ENCODE data around the gene AVEN. TPM values are rescaled to one million over a fixed set of nuclear protein-coding genes. Genes with fewer than 3 reads are reported as not detected.
"Not testable (repeated sequence)": the region's sequence is repeated elsewhere in the genome, so short reads cannot be mapped to it uniquely, and the experiment has no call there.

AVEN gene
- polyA plus RNA-seq, 2 donors = 8.2 to 11.1 TPM

DNA sequence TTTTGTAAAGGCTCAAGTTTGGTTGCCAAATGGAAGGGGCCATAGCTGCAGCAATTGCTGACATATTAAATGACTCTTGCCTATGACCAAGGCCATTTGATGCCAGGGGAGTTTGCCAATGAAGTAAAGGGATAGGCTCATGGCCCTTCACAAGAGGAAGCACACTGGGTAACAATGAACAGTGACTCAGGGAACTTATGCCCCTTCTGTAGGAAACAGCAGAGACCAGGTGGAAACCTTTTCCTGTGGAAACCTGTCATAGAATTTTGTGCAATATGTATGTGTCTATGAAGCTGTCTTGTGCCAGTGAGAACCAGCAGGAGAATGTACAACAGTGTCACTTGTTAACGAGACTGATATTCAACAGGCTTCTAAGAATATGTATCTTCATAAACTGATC is 25.4 kb upstream of the AVEN start:
- Histone ChIP-seq H3K9me3 (ENCODE audit: control insufficient read depth in 2 of 2, insufficient read depth in 1 of 2, low read depth in 1 of 2, low read length in 1 of 2) (no peaks in the 10 kb centered on the region), H3K4me1 (ENCODE audit: control insufficient read depth in 2 of 2, insufficient read depth in 2 of 2, low read length in 1 of 2) (no peaks in the 10 kb centered on the region), H3K27me3 (ENCODE audit: control insufficient read depth in 1 of 2, insufficient read depth in 2 of 2, low read length in 2 of 2) (no peaks in the 10 kb centered on the region), H3K36me3 (ENCODE audit: control insufficient read depth in 2 of 2, insufficient read depth in 2 of 2, low read length in 1 of 2) (no peaks in the 10 kb centered on the region), H3K4me3 (ENCODE audit: low read depth in 1 of 2, low read length in 2 of 2) (no peak overlapping the region), H3K27ac (ENCODE audit: low read depth in 2 of 2, low read length in 1 of 2) (no peak overlapping the region)
- 0% methylated on average over 1 of the region's 1 CpG for WGBS, 2 donors

DNA sequence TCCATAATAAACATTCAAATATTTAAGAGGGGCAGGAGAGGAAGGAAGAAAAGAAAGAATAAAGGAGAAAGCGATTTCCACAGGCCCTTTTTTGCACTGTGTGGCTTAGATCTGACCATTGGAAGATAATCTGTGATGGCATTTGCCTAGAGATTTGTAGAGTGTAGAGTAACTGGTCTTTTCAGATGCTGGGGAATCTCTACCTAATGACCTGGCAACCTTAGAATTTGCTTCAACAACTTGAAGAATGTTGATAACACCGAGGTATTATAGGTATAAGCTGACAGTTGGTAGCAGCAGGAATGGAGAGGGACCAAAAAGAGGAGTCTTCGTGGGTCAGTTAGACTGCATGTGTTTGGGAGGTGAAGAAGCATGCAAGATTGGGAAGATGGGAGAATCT is 20.9 kb upstream of the AVEN start:
- Histone ChIP-seq H3K4me3 (ENCODE audit: low read depth in 1 of 2, low read length in 2 of 2) (no peak overlapping the region), H3K36me3 (ENCODE audit: control insufficient read depth in 2 of 2, insufficient read depth in 2 of 2, low read length in 1 of 2) (no peaks in the 10 kb centered on the region), H3K27me3 (ENCODE audit: control insufficient read depth in 1 of 2, insufficient read depth in 2 of 2, low read length in 2 of 2) (no peaks in the 10 kb centered on the region), H3K9me3 (ENCODE audit: control insufficient read depth in 2 of 2, insufficient read depth in 1 of 2, low read depth in 1 of 2, low read length in 1 of 2) (no peaks in the 10 kb centered on the region), H3K27ac (ENCODE audit: low read depth in 2 of 2, low read length in 1 of 2) (no peak overlapping the region), H3K4me1 (ENCODE audit: control insufficient read depth in 2 of 2, insufficient read depth in 2 of 2, low read length in 1 of 2) (no peaks in the 10 kb centered on the region)
- 71 to 73% methylated on average over 3 of the region's 3 CpGs for WGBS, 2 donors

DNA sequence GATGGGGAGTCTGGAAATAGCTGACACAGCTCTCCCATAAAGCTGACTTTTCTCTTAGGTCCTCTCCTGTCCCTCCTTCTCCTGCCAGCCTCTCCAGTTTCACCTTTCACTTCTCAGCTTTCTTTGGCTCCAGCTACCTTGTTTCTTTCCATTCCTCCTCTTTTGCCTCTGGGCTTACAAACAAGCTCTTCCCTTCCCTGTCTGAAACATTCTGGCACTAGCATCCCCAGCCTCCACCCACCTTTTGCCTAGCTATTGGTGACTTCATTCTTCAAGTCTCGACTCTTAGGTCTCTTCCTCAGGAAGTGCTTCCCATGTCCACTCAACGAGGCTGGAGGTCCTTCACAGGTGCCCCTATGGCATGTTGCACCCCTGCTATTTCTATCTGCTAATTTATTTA is 20.5 kb upstream of the AVEN start:
- no peaks in the 10 kb centered on the region for H3K4me1 ChIP-seq (ENCODE audit: control insufficient read depth in 2 of 2, insufficient read depth in 2 of 2, low read length in 1 of 2)
- no peak overlapping the region for H3K4me3 ChIP-seq (ENCODE audit: low read depth in 1 of 2, low read length in 2 of 2)
- H3K9me3 ChIP-seq (ENCODE audit: control insufficient read depth in 2 of 2, insufficient read depth in 1 of 2, low read depth in 1 of 2, low read length in 1 of 2) = no peaks in the 10 kb centered on the region
- WGBS, 2 donors = 28 to 30% methylated on average over 2 of the region's 2 CpGs
- H3K27ac ChIP-seq (ENCODE audit: low read depth in 2 of 2, low read length in 1 of 2) = no peak overlapping the region
- H3K36me3 ChIP-seq (ENCODE audit: control insufficient read depth in 2 of 2, insufficient read depth in 2 of 2, low read length in 1 of 2) = no peaks in the 10 kb centered on the region
- H3K27me3 ChIP-seq (ENCODE audit: control insufficient read depth in 1 of 2, insufficient read depth in 2 of 2, low read length in 2 of 2) = no peaks in the 10 kb centered on the region

GRCh38 chr15:34056911-34057310 is 17.9 kb upstream of the AVEN start:
- H3K4me3 ChIP-seq (ENCODE audit: low read depth in 1 of 2, low read length in 2 of 2) = no peak overlapping the region
- H3K36me3 ChIP-seq (ENCODE audit: control insufficient read depth in 2 of 2, insufficient read depth in 2 of 2, low read length in 1 of 2) = no peaks in the 10 kb centered on the region
- H3K27ac ChIP-seq (ENCODE audit: low read depth in 2 of 2, low read length in 1 of 2) = no peak overlapping the region
- H3K27me3 ChIP-seq (ENCODE audit: control insufficient read depth in 1 of 2, insufficient read depth in 2 of 2, low read length in 2 of 2) = no peaks in the 10 kb centered on the region
- H3K4me1 ChIP-seq (ENCODE audit: control insufficient read depth in 2 of 2, insufficient read depth in 2 of 2, low read length in 1 of 2) = no peaks in the 10 kb centered on the region
- no peaks in the 10 kb centered on the region for H3K9me3 ChIP-seq (ENCODE audit: control insufficient read depth in 2 of 2, insufficient read depth in 1 of 2, low read depth in 1 of 2, low read length in 1 of 2)
- WGBS, 2 donors = 83 to 88% methylated on average over 5 of the region's 5 CpGs

GRCh38 chr15:34055868-34056595 is 17.0 kb upstream of the AVEN start:
- Histone ChIP-seq H3K9me3 (ENCODE audit: control insufficient read depth in 2 of 2, insufficient read depth in 1 of 2, low read depth in 1 of 2, low read length in 1 of 2) (no peaks in the 10 kb centered on the region), H3K27me3 (ENCODE audit: control insufficient read depth in 1 of 2, insufficient read depth in 2 of 2, low read length in 2 of 2) (no peaks in the 10 kb centered on the region), H3K36me3 (ENCODE audit: control insufficient read depth in 2 of 2, insufficient read depth in 2 of 2, low read length in 1 of 2) (no peaks in the 10 kb centered on the region), H3K4me1 (ENCODE audit: control insufficient read depth in 2 of 2, insufficient read depth in 2 of 2, low read length in 1 of 2) (no peaks in the 10 kb centered on the region), H3K4me3 (ENCODE audit: low read depth in 1 of 2, low read length in 2 of 2) (no peak overlapping the region), H3K27ac (ENCODE audit: low read depth in 2 of 2, low read length in 1 of 2) (no peak overlapping the region)
- 61 to 62% methylated on average over 3 of the region's 3 CpGs for WGBS, 2 donors

- H3K4me1 ChIP-seq (ENCODE audit: control insufficient read depth in 2 of 2, insufficient read depth in 2 of 2, low read length in 1 of 2) = no peaks in the 10 kb centered on the region
- no peak overlapping the region for H3K4me3 ChIP-seq (ENCODE audit: low read depth in 1 of 2, low read length in 2 of 2)
- H3K27ac ChIP-seq (ENCODE audit: low read depth in 2 of 2, low read length in 1 of 2) = no peak overlapping the region
- no peaks in the 10 kb centered on the region for H3K36me3 ChIP-seq (ENCODE audit: control insufficient read depth in 2 of 2, insufficient read depth in 2 of 2, low read length in 1 of 2)
- no peaks in the 10 kb centered on the region for H3K27me3 ChIP-seq (ENCODE audit: control insufficient read depth in 1 of 2, insufficient read depth in 2 of 2, low read length in 2 of 2)
- no peaks in the 10 kb centered on the region for H3K9me3 ChIP-seq (ENCODE audit: control insufficient read depth in 2 of 2, insufficient read depth in 1 of 2, low read depth in 1 of 2, low read length in 1 of 2)
- WGBS, 2 donors = 94 to 97% methylated on average over 3 of the region's 3 CpGs
Observed at GRCh38 chr15:34054081-34054707, 15.2 kb upstream of the AVEN start.

- H3K27ac ChIP-seq (ENCODE audit: low read depth in 2 of 2, low read length in 1 of 2); H3K9me3 ChIP-seq (ENCODE audit: control insufficient read depth in 2 of 2, insufficient read depth in 1 of 2, low read depth in 1 of 2, low read length in 1 of 2); H3K4me3 ChIP-seq (ENCODE audit: low read depth in 1 of 2, low read length in 2 of 2); H3K4me1 ChIP-seq (ENCODE audit: control insufficient read depth in 2 of 2, insufficient read depth in 2 of 2, low read length in 1 of 2); H3K36me3 ChIP-seq (ENCODE audit: control insufficient read depth in 2 of 2, insufficient read depth in 2 of 2, low read length in 1 of 2); H3K27me3 ChIP-seq (ENCODE audit: control insufficient read depth in 1 of 2, insufficient read depth in 2 of 2, low read length in 2 of 2): not testable (repeated sequence)
- 79 to 92% methylated on average over 1 of the region's 1 CpG for WGBS, 2 donors
Observed at GRCh38 chr15:34050385-34050784, 11.4 kb upstream of the AVEN start.

DNA sequence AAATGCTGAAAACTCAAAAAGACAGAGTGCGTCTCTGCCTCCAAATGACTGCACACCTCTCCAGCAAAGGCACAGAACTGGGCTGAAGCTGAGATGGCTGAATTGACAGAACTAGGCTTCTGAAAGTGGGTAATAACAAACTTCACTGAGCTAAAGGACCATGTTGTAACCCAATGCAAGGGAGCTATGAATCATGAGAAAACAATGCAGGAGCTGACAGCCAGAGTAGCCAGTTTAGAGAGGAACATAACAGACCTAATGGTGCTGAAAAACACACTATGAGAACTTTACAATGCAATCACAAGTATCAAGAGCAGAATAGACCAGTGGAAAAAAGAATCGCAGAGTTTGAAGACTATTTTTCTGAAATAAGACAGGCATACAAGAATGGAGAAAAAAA is 10.1 kb upstream of the AVEN start:
- H3K27ac ChIP-seq (ENCODE audit: low read depth in 2 of 2, low read length in 1 of 2) = no peak overlapping the region
- no peaks in the 10 kb centered on the region for H3K4me1 ChIP-seq (ENCODE audit: control insufficient read depth in 2 of 2, insufficient read depth in 2 of 2, low read length in 1 of 2)
- H3K36me3 ChIP-seq (ENCODE audit: control insufficient read depth in 2 of 2, insufficient read depth in 2 of 2, low read length in 1 of 2) = no peaks in the 10 kb centered on the region
- no peak overlapping the region for H3K4me3 ChIP-seq (ENCODE audit: low read depth in 1 of 2, low read length in 2 of 2)
- whole genome bisulfite sequencing, 2 donors = 94 to 97% methylated on average over 2 of the region's 2 CpGs
- H3K9me3 ChIP-seq (ENCODE audit: control insufficient read depth in 2 of 2, insufficient read depth in 1 of 2, low read depth in 1 of 2, low read length in 1 of 2) = no peaks in the 10 kb centered on the region
- H3K27me3 ChIP-seq (ENCODE audit: control insufficient read depth in 1 of 2, insufficient read depth in 2 of 2, low read length in 2 of 2) = no peaks in the 10 kb centered on the region

GRCh38 chr15:34047893-34048775 is 9.1 kb upstream of the AVEN start:
- Histone ChIP-seq H3K4me1 (ENCODE audit: control insufficient read depth in 2 of 2, insufficient read depth in 2 of 2, low read length in 1 of 2) (no peaks in the 10 kb centered on the region), H3K27me3 (ENCODE audit: control insufficient read depth in 1 of 2, insufficient read depth in 2 of 2, low read length in 2 of 2) (no peaks in the 10 kb centered on the region), H3K9me3 (ENCODE audit: control insufficient read depth in 2 of 2, insufficient read depth in 1 of 2, low read depth in 1 of 2, low read length in 1 of 2) (no peaks in the 10 kb centered on the region), H3K36me3 (ENCODE audit: control insufficient read depth in 2 of 2, insufficient read depth in 2 of 2, low read length in 1 of 2) (no peaks in the 10 kb centered on the region), H3K4me3 (ENCODE audit: low read depth in 1 of 2, low read length in 2 of 2) (no peak overlapping the region), H3K27ac (ENCODE audit: low read depth in 2 of 2, low read length in 1 of 2) (no peak overlapping the region)
- WGBS, 2 donors = 83 to 85% methylated on average over 10 of the region's 10 CpGs
